HG03064 (cell line): ENCODE data around the gene NCKAP5.

ENCODE experiments used
- ATAC-seq: cut with Tn5 transposase; IDR thresholded peaks from one replicate; pipeline ENCODE4 v1.9.1; 2021; ENCODE audit warnings: low read depth; ENCODE audit not compliant: unreplicated experiment

NCKAP5 gene

DNA sequence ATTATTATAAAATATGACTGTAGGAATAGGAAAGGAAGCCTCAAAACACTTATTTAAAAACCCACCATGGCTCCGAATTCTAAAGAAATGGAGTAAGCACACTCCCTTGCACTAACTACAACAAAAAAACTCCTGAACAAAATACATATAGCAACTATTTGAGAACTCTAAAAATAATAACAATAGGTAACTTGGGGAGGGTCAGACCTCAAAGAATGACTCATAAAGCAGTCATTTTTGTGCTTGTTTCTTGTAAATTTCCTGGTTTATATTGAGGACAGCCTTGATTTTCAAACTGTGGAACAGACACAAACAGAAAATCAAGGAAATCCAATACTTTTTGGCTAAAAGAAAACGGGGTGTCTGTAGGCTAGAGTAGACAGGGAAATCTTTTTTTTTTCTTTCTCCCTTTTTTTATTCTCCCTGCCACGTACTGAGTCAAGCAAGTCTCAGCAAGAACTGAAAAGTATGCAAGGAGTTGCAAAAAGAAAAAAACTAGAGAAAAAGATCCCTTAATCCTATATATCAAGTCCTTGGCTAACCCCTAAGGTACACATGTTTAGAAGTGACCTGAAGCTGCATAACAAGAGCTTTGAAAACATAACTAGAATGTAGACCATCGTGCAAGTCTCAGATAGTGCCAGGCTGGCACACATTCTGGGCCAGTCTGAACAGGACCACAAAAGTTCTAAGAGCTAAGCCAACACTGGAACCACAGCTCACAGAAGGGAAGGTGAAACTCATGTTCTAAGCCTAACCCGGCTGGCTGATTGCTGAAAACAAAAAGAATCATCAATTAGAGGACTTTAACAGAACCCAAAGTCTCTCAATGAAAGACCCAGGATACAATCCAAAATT is 495.2 kb downstream of the NCKAP5 start:
- ATAC-seq: no peak

DNA sequence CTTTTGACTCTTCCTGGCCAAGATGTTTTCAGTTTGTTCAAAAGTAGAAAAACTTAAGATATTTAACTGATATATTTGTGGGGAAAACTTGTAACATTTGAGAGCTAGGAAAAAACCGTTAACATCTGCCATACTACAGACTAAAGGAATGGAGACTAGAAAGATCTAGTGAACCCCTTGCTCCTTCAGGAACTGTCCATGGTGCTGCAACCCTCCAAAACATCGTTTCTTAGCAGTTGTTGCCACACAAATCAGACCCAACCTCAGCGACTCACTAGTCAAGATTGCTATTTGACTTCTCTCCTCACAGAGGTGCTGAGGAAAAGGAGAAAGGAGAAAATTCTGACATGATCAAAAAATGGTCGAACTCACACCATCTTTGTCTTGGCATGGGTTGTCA is 504.5 kb downstream of the NCKAP5 start:
- ATAC-seq: no peak

DNA sequence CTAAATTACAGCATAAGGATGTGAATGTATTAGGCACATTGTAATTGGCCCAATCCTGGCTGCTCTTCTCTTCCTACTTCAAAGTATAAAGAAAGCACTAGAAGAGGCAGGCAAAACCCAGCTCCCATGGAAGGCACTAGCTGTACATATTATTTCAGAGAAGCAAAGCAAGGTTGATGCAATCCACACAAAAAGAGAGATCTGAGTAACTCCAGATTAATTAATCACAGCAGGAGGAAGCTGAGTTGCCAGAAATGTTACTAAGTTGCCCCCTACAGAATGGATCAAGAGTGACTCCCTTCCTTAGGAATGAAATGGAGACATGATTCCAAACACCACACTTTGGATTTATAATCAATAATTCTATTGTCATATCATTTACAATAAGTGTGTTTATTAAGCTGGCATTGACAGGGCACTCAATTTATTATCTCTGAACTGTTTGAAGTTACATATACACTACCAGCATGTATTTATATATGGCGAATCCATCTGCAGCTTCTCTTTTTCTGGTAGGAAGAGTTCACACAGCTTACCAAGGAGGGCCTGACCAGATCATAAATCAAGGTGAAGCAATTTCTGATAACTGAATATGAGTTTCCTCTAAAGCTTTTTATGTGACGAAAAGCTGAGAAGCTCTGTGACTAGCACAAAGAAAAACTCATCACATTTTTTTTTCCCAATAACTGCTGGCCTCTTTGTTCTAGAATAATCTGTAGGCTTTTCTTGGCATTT is 505.2 kb downstream of the NCKAP5 start:
- no peak for ATAC-seq

DNA sequence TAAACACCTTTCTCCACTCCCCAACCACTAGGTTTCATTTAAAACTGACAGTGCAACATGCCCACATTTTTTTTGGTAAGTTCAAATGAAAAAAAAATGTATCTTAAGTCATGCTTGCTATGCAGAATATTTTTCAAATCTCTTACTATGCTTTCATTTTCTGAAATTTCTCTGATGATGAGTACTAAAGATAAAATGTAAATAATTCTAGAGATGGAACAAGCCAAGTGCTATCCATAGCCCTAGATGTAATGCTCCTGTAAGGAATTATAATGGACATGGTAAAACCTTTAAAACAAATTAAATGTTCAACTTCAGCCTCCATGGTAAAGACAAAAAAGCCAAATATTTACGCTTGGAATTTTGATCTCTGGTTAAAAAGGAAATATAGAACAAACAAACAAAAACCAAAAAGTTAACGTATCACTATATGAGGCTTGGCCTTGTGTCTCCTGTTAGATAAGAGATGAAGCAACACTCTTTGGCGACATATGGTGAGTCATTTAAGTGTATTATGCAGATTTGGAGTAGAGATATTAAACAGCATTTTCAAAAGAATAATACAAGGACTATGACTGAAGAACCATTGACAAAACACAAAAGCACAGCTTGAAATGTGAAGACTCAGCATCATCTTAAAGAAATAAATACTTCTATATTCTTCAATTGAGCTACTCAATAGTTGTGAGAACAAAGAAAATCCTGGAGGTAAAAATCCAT is 506.2 kb downstream of the NCKAP5 start:
- no peak for ATAC-seq

DNA sequence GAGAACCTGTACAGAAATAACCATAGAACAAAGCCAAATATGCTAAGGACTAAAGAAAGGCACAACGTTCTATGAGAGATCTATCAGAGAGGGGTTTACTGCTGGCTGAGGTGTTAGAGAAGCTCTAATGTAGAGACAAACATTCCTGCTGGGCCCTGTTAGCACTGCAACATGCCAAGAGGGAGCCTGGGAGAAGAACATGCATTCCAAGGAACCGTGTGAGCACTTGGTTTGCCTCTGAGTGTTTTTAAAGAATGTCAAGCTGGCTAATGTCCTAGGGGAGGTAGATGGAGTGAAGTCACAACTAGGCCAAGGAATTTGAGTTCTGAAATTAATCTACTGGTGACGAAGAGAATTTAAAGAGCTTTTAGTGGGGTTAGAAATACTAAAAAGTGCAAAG is 514.0 kb downstream of the NCKAP5 start:
- no peak for ATAC-seq

DNA sequence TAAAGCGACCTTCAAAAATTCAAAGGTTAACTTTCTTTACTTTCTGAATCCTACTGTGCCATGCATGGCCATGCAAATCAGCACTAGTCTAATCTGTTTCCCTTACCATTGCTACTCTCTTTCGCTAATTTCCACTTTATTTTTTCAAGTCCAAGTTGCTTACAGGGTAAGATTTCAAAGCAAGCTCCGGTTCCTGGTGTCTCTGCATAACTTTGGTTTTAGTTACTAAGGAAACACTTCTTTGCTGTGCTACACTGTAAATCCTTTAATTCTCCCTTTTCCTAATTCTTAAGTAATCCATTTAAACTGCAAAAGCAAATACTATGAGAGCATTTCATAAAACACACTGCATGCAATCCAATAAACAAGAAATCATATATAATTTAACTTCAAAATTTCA is 514.7 kb downstream of the NCKAP5 start:
- ATAC-seq: no peak

DNA sequence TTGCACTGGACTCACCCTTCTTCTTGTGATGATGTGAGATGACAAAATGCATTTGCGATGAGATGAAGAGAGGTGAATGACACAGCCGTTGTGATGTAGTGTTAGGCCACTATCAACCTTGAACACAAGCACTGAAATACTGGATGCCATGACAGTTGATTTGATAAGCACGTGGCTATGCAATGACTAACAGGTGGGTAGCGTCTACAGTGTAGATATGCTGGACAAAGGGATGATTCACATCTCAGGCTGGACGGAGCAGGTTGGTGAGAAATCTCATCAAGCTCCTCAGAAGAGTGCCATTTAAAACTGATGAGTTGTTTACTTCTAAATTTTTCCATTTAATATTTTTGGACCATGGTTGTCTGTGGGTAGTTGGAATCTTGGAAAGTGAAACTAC is 522.5 kb downstream of the NCKAP5 start:
- no peak for ATAC-seq

DNA sequence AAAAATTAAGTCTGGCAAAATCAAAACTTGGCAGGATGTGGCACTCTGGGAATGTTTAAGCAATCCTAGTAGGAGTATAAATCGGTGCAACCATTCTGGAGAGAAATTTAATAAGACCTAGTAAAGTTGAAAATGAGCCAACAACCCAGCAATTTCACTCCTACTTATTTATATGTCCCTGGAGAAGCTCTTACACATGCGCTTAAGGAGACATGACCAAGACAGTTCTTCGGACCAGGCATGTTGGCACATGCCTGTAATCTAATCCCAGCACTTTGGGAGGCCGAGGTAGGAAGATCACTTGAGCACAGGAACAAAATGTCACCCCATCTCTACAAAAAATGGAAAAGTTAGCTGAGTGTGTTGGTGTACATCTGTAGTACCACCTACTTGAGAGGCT is 523.7 kb downstream of the NCKAP5 start:
- no peak for ATAC-seq

DNA sequence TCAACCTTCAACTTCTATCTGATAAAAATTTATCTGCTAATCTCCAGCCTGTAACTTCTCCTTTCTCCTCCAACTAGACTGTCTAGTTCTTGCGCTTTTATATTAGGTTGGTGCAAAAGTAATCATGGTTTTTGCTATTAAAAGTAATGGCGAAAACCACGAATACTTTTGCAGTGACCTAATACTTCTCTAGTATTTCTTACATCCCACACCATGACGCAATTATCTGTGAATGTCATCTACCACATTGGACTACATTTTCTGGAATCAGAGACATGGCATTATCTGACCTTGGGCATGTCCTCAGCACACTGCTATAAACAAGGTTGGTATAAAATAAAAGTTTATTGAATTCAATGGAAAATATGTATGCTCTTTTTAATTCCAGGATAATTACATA is 528.1 kb downstream of the NCKAP5 start:
- ATAC-seq: no peak

DNA sequence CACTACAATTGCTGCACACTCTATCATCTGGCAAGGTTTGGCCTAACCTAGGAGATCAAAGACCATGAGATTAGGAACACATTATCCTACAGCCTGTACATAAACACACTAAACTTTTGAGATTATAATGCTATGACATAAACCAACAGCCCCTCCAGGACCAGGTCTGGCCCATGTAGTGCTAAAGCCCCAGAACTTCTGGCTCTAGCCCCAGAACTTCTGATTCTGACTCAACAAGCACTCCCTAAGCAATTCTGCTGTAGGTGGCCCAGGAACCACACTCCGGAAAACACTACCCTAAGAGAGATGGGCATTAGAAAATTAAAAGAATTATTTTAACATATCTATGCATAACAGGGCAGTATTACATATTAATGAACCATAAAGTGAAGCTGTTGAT is 528.7 kb downstream of the NCKAP5 start:
- ATAC-seq: no peak

DNA sequence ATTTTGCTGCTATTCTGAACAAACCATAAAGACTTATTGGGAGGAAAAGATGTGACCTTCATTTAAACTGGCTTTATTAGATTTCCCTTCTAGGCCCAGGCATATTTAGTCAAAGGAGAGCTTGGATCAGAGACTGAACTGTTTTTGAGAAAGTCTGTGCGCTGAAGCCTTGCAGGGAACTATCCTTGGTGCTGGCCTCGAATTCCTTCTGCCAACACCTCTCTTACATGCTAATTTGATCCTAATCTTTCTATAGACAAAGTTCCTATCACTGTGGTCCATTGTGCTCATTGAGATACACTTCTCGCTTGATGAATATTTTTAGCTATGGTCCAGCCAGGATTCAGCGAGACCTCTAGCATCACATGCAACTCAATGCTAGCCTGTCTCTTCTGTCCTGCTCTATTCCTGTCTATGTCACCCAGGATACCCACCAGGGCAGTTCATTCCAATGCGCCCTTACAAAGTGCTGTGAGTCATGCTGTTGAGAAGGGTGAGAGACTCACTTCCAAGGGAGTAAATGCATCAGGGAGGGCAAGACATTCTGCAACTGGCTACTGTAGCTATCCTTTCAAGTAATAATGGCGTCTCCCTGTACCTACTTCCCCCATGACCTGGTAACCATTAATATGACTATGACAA is 541.6 kb downstream of the NCKAP5 start:
- ATAC-seq: no peak

DNA sequence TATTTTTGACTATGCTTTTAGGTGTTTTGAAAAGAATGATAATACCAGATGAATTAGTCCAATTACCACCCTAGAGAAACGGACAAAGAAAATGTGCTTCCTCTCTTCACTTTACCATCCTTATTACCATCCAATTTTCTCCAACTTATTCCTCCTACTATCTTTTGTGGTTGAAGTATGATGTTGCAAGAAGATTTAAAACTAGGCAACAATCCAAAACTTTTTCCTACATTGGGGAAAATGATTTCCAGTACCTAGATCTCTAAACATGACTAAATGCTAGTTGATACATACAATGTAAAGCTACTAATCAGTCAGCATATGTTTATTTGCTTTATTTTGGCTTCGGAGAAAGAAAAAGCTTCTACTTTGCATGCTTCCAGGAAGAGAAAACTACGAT is 543.3 kb downstream of the NCKAP5 start:
- ATAC-seq: no peak

DNA sequence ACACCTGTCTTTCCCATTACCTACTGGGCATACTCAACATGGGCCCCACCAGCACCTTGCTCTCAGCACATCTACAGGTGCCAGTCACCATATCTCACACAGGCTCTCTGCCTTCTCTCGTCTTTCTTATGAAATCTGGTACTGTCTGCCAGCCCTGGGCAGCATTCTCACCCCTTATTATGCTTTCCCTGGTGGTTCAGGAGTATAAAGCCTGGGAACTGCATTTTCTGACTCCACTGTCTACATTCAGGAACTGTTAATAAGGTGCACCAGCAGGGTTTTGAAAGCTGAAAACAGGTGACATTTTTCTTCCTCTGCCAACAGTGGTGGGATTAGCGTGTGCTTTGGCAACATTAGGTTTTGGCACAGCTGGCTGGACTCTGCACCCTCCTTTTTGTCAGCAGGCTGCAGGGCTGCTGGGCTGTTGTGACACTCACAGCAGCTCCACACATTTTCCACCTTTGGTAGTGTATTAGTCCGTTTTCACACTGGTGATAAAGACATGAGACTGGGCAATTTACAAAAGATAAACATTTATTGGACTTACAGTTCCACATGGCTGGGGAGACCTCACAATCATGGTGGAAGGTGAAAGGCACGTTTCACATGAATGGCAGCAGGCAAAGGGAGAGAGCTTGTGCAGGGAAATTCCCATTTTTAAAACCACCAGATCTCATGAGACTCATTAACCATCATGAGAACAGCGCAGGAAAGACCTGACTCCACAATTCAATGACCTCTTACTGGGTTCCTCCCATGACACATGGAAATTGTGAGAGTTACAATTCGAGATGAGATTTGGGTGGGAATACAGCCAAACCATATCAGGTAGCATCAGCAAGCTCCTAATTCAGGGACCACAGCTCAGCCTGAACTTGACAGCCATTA is 555.2 kb downstream of the NCKAP5 start:
- no peak for ATAC-seq

DNA sequence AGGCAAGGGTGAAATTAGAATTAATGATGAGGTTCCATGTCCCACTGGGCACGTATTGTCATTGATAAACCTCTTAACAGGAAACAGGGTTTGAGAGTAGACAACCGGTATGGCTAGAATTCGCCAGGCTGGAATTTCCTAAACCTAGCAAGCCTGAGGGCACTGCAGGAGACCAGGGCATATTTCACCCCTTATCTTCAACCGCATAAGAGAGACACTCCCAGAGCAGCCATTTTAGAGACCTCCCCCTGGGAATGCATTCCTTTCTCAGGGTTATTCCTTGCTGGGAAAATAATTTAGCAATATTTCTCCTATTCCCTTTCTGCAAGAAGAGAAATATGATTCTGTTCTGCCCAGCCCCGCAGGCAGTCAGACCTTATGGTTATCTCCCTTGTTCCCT is 563.6 kb downstream of the NCKAP5 start:
- no peak for ATAC-seq

DNA sequence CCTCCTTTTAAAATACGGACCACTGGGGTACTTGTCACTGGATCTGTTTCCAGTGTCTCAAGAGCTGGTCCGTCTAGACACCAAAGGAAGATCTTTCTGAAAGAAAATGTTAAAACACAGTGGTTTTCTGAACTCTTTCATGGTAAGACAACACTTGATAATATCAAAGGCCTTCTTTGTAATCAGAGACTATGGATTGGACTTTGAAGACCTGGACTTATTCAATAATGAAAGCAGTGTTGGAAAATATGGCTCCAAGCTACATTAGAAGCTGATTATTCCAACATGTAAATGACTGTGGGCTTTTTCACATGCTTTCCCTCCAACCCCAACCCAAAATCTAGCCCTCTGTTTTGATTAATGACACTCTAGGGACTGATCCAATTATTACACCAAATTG is 568.8 kb downstream of the NCKAP5 start:
- no peak for ATAC-seq

DNA sequence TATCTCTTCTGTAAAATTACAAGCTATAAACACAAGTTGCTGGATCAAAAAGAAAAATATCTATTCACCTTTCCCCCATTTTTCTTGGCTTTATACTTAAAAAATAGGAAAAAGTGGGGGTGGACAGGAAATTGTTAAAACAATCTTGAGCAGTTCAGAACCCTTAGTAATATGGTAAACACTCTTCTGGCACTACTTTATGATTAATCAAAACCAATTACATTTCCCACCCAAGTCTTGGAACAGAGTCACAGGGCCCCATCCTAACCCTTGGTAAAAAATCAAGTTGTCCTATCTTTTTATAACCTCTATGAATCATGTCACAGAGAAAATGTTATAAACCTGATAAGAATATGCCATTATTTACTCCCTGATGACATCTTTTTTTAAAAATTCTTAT is 570.0 kb downstream of the NCKAP5 start:
- no peak for ATAC-seq

DNA sequence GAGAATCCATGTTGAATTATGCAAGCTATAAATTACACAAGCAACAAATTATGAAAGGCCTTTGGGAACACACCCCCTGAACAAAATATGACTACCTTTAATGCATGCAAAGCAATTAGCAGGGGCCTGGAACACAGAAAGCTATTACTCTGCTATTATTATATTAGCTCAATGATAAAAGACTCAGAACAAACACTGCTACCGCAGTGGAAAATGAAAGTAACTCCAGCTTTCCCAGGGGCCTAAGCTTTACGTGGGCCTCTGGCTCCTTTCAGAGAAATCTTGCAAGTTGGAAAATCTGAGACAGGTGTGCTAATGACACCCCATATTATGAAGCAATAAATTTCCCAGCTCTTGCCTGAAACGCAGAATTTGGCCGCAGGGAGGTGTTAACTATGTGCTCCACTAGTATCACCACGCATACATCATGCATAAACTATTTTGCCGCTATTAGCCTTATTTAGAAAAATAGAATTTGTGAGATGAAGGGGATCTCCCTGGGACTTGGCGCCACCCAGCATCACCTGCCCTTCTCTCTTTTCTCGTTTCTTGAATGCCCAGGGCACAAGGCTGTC is 576.7 kb downstream of the NCKAP5 start:
- ATAC-seq: no peak

DNA sequence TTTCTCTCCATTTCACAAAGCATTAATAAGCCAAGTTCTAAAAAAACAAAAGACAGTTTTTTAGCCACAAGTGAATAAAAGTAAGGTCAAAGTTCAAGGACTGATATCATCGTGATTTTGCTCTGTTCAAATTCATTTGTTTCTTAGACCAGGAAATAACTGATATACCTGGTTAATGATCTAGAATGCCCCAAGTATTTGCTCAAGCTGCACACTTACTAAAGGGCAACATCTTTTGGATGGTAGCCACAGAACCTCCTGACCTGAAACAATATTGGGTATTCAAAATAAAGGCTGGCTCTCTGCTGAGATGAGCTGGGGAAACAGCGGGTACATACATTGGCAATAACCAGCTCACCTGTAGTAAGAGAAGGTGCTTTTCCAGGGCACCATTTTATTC is 583.5 kb downstream of the NCKAP5 start:
- no peak for ATAC-seq

DNA sequence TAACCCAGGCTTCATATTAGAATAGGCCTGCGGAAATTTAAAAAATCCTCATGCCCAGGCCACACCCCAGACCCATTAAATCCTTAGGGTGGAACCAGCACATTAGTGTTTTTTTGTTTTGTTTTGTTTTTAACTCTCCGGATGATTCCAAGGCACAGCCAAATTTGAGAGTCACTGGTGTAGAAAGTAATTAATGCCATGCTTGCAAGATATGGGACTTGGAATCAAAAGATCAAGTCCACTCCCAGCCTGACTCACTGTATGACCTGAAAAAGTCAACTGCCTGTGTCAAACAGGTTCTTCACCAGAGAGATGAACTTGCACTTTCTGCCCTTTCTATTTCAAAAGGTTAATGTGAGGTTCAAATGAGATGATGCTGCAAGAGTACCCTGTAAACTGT is 588.0 kb downstream of the NCKAP5 start:
- ATAC-seq: no peak
